Esophagus squamous epithelium (tissue), 4 donors: ENCODE results near the gene CRYL1.

Experiments used
- POLR2A ChIP-seq, 4 donors: fragments of 450-650 bp; IDR thresholded peaks; one replicate each; pipeline ENCODE4 v1.6.1; 2017; ENCODE audit warnings: antibody characterized with exemption in 4 of 4, mild to moderate bottlenecking in 4 of 4, moderate library complexity in 3 of 4
- TF ChIP-seq, protein P1 (sequence below), 6 experiments: fragments of 450-650 bp in 4 of 6; fragments of 200-600 bp in 2 of 6; sonication (generic) in 2 of 6; IDR thresholded peaks; one replicate each; pipeline ENCODE4 v1.5.1; 2016 to 2019; ENCODE audit warnings: antibody characterized with exemption in 6 of 6, mild to moderate bottlenecking in 4 of 6, moderate library complexity in 4 of 6

DNA sequence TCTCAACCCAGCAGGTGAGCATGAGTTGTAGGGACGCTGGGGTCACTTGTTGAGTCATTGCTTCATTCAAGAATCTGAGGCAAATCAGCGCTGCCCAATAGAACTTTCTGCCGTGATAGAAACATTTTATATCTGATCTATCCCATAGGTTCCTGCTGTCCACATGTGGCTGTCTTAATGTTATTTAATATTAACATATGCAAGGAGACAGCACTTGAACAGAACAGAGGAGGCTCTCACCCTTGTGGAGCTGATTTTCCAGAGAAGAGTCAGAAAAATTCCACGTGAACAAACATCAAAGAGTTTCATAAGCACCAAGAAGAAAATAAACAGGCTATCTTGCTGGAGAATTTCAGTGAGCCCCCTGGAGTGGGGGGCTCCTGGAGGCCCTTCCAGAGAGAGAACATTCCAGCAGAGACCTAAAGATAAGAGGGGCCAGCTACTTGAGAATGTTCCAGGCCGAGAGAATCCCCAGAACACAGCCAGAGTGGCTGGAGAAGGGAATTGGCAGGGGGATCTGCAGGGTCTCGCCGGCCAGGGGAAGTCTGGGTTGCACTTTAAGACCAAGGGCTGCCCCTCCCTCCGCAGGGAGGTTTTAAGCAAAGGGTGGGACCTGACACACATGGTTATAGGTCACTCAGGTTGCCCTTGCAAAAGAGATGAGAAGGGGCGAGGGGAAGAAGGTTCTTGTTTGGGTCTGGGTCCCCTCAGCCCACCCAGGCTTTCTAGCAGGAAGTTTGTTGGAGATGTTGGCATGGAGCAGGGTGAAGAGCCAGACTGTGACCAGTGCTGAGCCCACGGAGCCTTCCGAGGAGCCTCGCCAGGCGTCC lies 135.7 kb downstream of the CRYL1 start:
- TF ChIP-seq, protein P1, sequence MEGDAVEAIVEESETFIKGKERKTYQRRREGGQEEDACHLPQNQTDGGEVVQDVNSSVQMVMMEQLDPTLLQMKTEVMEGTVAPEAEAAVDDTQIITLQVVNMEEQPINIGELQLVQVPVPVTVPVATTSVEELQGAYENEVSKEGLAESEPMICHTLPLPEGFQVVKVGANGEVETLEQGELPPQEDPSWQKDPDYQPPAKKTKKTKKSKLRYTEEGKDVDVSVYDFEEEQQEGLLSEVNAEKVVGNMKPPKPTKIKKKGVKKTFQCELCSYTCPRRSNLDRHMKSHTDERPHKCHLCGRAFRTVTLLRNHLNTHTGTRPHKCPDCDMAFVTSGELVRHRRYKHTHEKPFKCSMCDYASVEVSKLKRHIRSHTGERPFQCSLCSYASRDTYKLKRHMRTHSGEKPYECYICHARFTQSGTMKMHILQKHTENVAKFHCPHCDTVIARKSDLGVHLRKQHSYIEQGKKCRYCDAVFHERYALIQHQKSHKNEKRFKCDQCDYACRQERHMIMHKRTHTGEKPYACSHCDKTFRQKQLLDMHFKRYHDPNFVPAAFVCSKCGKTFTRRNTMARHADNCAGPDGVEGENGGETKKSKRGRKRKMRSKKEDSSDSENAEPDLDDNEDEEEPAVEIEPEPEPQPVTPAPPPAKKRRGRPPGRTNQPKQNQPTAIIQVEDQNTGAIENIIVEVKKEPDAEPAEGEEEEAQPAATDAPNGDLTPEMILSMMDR (IDR thresholded peaks at IDR 0.05): no peak
- TF ChIP-seq POLR2A (IDR thresholded peaks at IDR 0.05): no peak
